NCI-H1092 (cell line): ENCODE data around the gene EVI5.
"Not testable (repeated sequence)": the region's sequence is repeated elsewhere in the genome, so short reads cannot be mapped to it uniquely, and the experiment has no call there.

Experiments
- DNase-seq: peaks from one replicate; lab custom pipeline; 2025; lab: John Stamatoyannopoulos, UW

The EVI5 gene

DNA sequence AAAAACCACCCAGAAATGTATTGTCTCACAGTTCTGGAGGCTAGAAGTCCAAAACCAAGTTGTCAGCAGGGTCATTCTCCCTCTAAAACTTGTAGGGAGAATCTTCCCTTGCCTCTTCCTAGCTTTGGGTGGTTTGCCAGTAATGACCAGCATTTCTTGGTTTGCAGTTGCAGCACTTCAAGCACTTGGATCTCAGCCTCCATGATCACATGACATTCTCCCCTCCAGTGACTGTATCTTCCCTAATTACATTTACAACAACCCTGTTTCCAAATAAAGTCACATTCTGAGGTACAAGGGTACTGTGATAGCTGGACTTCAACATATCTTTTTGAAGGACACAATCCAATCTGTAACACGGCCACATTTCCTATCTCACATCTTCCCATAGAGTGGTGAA is 37.2 kb downstream of the EVI5 start:
- DNase-seq: no peak

DNA sequence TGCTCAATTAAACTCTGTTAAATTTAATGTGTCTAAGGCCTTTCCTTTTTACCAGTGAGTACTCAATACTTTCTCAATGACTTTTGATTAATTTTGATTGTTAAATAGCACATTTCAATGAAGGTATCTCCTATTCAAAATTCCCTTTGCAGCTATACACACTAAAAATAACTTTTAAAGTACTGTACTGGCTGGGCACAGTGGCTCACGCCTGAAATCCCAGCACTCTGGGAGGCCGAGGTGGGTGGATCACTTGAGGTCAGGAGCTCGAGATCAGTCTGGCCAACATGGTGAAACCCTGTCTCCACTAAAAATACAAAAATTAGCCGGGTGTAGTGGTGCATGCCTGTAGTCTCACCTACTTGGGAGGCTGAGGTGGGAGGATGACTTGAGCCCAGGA is 38.7 kb downstream of the EVI5 start:
- not testable (repeated sequence) for DNase-seq

DNA sequence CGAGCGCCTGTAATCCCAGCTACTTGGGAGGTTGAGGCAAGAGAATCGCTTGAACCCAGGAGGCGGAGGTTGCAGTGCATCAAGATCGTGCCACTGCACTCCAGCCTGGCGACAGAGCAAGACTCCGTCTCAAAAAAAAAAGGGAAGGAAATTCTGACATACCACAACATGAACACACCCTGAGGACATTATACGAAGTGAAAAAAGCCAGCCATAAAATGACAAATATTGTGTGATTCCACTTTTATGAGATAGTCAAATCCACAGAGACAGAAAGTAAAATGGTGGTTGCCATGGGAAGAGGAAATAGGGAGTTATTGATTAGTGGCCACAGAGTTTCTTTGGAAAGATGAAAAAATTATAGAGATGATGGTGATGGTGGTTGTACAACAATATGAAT is 41.7 kb downstream of the EVI5 start:
- DNase-seq: no peak

DNA sequence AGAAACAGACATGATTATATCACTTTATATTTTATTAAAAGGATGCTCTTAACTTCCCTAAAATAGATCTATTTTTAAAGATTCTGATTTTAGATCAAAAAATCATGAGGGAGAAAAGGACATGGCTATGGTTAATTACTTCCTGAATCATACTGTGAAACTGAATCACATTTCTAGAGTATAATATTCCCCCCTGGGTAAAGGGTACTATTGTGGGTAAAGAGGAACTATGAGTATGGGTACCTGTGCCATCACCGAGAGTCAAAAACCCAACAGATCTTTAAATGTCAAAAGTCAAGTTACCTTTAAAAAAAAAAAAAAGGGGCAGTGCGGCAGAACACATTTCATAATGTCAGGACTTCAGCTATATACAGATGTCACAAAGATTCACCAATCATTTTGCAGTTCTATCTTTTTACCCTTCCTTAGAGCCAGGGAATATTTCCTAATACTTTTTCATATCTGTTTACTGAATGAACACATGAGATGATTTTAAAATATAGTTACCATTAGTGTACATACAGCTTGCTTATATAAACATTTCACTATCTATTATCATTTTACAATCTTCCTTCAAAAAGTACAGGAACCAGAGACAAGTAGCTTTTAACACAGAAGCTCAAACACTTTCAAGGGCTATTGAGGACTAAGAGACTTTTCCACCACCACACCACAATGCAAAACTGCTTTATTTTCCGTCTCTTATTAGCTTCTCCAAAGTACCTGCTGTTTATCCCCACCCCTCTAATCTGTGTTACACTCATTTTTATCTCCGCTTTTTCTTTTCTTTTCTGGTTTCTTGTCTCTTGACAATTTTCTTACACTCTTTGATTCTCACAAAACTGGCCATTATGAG is 45.0 kb downstream of the EVI5 start:
- no peak for DNase-seq

DNA sequence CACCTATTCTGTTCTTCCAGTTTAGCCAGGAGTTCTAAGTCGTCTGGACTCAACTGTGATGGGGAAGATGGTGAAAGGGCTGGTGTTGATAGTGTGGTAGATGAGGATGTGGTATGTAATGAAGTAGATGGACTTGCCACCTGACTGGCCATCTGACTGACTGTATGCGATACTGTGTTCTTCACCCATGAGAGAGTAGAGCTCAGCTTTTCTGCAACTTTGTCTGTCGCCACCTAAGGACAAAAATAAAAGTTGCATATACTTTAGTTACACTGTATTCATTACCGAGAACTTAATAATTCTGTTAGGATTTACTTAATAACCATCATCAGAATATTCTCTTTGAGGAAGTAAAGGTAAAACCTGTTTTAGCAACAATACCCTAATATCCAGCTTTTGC is 48.5 kb downstream of the EVI5 start:
- DNase-seq: no peak

DNA sequence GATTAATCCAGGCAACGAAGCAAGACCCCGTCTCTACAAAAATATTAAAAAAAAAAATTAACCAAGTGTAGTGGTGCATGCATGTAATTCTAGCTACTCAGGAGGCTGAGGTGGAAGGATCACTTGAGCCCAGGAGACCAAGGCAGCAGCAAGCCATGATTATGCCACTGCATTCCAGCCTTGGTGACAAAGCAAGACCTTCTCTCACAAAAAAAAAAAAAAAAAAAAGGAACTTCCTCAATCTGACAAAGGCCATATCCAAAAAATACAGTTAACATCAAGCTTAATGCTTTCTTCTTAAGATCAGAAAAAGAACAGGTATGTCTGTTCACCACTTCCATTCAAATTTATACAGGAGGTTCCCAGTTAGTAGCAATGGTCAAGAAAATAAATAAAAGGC is 54.4 kb downstream of the EVI5 start:
- no peak for DNase-seq

DNA sequence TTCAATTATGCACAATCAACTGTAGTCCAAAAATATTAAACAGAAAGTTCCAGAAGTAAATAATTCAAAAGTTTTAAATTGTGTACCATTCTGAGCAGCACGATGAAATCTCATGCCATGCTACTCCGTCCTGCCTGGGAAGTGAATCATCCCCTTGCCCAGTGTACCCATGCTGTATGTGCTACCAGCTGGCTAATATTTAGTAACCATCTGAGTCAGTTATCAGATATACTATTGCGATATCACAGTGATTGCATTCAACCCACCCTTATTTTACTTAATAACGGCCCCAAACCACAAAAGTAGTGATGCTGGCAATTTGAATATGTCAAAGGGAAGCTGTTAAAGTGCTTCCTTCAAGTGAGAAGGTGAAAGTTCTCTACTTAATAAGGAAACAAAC is 56.2 kb downstream of the EVI5 start:
- DNase-seq: no peak

DNA sequence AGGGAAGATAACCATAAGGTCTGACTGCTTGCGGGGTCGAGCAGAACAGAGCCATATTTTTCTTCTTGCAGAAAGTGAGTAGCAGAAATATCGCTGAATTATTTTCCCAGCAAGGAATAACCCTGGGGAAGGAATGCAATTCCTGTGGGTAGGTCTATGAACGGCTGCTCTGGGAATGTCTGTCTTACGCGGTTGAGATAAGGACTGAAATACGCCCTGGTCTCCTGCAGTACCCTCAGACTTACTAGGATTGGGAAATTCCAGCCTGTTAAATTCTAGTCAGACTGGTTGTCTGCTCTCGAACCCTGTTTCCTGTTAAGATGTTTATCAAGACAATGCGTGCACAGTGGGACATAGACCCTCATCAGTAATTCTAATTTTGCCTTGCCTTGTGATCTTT is 61.2 kb downstream of the EVI5 start:
- not testable (repeated sequence) for DNase-seq

DNA sequence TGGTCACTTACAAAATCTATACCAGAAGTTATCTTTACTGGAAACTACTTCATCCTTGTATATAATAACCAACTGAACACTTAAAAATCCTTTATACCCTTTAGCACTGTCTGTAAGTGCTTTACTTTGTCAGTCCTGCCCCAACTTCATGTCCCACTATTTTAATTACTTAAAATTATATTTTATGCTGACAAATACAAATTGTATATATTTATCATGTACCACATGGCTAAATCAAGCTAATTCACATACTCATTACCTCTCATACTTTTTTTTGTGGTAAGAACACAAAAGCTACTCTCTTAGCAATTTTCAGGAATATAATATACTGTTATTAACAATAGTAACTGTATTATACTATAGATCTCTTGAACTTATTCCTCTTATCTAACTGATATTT is 63.0 kb downstream of the EVI5 start:
- DNase-seq: no peak

DNA sequence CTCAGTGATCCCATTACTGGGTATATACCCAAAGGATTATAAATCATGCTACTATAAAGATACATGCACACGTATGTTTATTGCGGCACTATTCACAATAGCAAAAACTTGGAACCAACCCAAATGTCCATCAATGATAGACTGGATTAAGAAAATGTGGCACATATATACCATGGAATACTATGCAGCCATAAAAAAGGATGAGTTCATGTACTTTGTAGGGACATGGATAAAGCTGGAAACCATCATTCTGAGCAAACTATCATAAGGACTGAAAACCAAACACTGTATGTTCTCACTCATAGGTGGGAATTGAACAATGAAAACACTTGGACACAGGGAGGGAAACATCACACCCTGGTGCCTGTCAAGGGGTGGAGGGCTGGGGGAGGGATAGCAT is 63.8 kb downstream of the EVI5 start:
- DNase-seq: not testable (repeated sequence)

DNA sequence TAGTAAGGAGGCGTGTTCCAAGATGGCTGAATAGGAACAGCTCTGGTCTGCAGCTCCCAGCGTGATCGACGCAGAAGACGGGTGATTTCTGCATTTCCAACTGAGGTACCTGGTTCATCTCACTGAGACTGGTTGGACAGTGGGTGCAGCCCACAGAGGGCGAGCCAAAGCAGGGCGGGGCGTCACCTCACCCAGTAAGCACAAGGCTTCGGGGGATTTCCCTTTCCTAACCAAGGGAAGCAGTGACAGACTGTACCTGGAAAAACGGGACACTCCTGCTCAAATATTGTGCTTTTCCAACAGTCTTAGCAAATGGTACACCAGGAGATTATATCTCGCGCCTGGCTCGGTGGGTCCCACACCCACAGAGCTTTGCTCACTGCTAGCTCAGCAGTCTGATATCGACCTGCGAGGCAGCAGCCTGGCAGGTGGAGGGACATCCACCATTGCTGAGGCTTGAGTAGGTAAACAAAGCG is 69.4 kb downstream of the EVI5 start:
- not testable (repeated sequence) for DNase-seq

DNA sequence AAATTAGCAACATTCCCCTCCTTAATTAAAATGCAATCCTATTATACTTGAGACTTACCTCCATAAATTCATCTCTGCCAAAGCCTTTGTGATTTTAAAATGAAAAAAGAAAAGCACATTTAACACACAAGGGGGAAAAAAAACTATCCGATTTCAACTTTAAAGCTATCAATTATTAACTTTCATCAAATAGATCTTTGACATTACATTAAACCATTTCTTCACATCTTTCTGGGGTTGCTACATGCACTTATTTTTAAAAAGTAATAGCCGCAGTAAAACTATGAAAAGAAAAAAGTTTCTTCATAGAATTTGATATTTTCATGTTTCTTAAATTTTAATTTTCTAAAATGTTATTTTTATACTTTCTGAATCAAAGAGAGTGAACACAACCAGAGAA is 71.0 kb downstream of the EVI5 start:
- no peak for DNase-seq

DNA sequence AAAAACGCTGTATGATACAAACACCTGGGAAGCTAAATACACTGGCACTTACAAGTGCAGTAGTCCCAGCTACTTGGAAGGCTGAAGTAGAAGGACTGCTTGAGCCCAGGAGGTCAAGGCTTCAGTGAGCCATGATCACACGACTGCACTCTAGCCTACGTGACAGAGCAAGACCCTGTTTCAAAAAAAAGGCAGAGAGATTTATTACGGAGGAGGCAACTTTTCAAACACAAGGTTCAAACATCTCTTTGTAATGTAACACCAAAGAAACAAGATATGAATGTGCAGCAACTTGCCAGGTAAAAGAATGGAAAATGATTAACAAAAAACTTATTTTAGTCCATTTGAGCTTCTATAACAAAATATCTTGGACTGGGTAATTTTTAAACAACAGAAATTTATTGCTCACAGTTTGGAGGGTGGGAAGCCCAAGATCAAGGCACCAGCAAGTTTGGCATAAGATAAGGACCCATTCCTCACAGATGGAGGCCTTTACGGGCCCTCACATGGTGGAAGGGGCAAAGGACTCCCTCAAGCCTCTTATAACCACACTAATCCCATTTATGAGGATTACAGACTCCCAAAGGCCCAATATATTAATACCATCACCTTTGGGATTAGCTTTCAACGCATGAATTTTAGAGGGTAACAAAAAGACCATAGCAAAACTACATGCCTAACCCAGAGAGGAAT is 73.3 kb downstream of the EVI5 start:
- DNase-seq: no peak

DNA sequence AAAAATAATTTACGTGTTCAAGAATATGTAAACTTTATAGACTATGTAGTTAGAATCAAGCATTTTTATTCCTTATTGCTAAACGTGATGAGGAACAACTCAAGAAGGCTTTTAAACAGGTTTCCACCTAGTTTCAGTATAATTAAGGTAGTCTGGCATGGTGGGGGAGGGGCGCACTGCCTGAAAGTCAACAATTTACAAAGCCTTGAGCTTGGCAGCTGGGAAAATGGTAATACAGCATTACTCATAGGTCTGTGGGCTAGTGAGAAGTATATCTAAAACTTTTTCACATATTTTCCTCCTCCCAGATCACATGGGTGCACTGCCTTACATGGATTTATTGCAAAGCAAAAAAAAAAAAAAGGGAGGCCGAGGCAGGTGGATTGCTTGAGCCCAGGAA is 75.2 kb downstream of the EVI5 start:
- DNase-seq: no peak

DNA sequence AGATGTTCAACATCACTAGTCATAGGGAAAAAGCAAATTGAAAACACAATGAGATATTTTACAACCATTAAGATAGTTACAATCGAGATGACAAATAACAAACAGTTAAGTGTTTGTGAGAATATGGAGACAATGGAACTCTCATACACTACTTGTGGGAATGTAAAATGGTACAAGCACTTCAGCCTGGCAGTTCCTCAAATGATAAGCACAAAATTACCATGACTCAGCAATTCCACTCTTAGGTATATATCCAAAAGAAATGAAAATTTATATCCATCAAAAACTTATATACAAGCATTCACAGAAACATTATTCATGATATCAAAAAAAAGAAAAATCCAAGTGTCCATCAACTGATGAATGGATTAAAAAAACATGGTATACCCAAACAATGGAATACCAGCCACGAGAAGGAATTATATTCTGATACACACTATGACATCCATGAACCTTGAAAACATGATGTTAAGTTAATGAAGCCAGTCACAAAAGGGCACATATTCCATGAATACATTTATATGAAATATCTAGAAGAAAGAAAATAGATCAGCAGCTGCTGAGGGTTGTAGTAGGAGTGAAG is 76.4 kb downstream of the EVI5 start:
- DNase-seq: no peak

DNA sequence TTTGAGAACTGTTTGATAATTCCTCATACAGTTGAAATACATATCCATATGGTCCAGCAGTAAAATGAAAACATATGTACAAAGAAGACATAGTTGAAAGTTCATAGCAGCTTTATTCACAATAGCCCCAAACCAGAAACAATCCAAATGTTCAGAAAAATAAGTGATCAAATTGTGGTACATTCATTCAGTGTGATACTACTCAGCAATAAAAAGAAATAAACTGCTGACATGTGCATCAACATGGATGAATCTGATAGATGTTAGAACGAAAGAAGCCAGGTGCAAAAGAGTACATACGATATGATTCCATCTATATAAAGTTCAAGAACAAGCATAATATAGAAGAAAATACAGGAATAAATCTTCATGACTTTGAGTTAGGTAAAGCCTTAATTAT is 77.2 kb downstream of the EVI5 start:
- DNase-seq: no peak

DNA sequence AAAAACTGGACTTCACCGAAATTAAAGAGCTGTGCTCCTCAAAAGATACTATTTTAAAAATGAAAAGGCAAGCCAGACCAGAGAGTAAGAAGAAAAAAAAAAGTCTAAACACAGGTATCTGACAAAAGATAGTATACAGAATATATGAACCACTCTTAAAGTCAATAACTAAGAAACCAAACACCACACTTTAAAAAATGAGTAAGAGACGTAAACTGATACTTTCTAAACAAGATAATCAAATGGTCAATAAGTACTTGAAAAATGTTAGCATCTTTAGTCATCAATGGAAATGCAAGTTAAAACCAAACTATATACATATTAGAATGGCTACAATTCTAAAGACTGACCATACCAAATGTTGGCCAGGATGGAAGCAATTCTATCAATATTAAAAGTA is 77.6 kb downstream of the EVI5 start:
- no peak for DNase-seq

DNA sequence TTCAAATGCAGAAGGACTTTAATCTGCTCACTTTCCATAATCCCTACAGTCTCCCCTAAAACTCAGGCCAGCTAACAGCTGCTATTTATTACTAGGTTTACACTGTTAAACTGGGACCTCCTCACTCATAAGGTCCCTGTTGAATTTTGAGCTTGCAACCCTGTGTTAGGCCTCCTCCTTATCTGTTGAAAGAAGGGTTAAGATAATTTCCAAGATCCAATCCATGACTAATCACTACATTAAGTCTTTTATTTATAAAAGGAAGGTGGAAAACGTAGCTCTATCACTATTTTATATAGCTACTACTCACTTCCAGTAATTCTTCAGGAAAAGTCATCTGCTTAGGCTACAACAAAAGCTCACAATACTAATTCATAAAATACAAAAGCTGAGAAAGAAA is 79.5 kb downstream of the EVI5 start:
- no peak for DNase-seq

DNA sequence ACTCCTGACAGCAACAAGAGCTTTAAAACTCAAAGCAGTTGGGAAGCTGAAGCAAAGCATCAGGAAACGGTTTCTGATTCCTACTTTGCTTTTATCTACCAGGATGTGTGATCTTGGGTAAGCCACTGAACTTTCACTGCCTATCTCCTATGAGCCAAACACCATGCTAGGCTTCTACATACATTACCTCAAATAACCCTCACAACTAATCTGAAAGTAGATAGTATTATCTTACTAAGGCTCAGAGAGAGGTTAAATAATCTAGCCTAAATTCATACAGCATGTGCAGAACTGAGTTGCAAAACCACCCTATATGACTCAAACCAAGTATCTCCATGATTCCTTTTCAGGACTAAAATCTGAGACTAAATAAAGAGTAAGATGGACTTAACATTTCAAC is 83.8 kb downstream of the EVI5 start:
- no peak for DNase-seq

DNA sequence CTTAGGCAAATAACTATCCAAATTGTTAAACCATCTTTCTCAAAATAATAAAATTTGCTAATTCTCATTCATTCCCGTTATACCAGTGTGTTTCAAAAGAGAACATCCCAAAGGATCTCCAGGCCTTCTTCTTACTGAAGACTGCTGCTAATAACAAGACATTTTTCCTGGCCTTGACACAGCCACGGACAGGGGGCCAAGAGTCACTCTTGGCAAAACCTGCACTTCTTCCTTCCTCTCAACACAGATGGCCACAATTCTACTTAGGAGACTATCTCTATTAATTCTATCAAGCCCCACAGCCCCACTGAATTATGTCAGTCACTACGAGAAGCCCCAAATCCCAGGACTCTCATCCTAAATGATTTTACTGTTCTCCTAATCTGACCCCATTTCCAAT is 86.0 kb downstream of the EVI5 start:
- no peak for DNase-seq

DNA sequence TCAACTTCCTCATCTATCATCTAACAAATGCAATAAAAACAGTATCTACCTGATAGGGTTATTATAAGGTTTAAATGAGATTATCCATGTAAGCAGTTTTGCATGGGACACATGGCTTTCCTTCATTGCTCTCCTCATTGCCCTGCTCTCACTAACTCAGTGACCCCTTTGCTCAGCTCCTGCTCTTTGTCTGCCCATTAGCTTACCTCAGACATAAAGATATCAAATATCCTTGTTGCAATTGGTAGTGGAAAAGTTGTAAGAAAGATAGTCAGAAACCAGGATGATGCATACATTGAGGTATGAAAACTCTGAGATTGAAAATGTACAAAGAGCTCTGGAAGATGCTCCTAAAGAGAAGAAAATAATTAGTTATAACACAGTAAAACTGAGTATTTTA is 89.8 kb downstream of the EVI5 start:
- DNase-seq: no peak

DNA sequence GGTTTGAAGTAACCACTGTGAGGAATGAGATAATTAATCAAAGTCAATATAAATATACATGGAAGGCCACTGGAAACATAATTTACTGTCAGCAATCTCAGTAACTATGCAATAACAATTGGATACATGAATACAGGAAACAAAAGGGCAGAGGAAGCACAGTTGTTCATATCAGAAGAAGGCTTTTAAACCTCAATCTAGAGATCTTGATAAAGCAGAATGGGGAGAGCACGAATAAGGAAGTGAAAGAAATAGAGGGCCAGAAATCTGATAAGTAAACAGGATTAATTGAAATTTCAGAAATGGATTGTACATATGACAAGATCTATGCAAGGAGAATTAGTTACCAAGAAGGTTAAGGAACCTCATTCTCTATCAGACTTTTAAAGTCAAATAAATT is 93.0 kb downstream of the EVI5 start:
- DNase-seq: no peak

DNA sequence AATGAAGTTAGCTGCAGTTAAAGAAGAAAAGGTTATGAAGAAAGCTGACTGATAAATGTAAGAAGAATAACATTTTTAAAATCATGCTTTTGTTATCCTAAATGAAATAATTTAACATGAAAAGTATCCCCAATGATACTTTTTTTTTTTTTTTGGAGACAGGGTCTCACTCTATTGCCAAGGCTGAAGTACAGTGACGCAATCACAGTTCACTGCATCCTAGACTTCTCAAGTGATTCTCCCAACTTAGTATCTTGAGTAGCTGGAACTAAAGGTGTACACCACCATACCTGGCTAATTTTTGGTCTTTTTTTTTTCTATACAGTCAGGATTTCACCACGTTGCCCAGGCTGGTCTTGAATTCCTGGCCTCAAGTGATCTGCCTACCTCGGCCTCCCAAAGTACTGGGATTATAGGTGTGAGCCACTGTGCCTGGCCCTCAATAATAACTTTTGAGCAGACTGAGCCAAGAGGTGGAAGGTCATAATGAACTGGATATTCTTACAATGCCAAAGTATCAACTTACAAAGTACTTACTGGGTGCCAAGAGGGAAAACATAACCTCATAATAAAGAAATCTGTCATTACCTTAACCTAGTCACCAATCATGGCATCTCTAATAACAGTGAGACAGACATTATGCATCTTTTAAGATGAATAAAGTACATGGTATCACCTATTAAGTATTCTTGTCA is 94.5 kb downstream of the EVI5 start:
- DNase-seq: no peak
